ENCODE data around the gene FNBP1L. TPM values are rescaled to one million over a fixed set of nuclear protein-coding genes. Genes with fewer than 3 reads are reported as not detected.

The FNBP1L gene
- total RNA-seq, 1 experiment from 2014 or later, result 0.41 TPM

DNA sequence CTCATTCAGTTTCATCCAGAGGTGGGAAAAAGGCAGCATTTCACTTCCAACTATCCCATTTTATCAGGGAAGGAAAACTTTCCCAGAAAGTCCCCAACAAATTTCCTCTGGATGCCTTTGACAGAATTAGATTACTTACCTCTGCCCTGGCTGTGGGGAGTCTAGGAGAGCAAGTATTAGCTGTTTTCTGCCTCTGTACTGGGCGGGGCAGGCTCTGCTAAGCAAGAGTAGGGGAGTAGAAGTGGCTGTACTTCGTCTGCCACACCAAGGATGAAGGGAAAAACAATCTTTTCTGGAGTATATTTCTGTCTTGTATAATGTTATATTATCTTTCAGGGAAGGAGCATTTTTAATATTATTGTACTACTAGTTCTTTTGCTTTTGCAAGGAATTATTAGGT, 78.5 kb downstream of the FNBP1L start:
- no peaks in the 10 kb centered on the region for H3K9me3 ChIP-seq (ENCODE audit: low read length)
- no peaks in the 10 kb centered on the region for H3K79me2 ChIP-seq (ENCODE audit: low read length)
- H3K9ac ChIP-seq (ENCODE audit: low read length), result no peak overlapping the region
- no peak overlapping the region for H3K4me3 ChIP-seq (ENCODE audit: low read length)
- no peak overlapping the region for H2AFZ ChIP-seq (ENCODE audit: low read length)
- H3K4me2 ChIP-seq (ENCODE audit: low read depth, low read length, poor library complexity, severe bottlenecking), result no peak overlapping the region
- H3K4me1 ChIP-seq (ENCODE audit: low read length), result no peaks in the 10 kb centered on the region
- no peak for DNase-seq
- no peaks in the 10 kb centered on the region for H3K36me3 ChIP-seq (ENCODE audit: insufficient read depth, low read length)
- H3K27me3 ChIP-seq (ENCODE audit: low read length), result no peaks in the 10 kb centered on the region
- H3K27ac ChIP-seq (ENCODE audit: low read length), result no peak overlapping the region
- no peaks in the 10 kb centered on the region for H3K9me2 ChIP-seq (replicated peaks; ENCODE audit: insufficient read depth, low read length)
- no peaks in the 10 kb centered on the region for H4K20me1 ChIP-seq (ENCODE audit: insufficient read depth, low read depth, low read length)

DNA sequence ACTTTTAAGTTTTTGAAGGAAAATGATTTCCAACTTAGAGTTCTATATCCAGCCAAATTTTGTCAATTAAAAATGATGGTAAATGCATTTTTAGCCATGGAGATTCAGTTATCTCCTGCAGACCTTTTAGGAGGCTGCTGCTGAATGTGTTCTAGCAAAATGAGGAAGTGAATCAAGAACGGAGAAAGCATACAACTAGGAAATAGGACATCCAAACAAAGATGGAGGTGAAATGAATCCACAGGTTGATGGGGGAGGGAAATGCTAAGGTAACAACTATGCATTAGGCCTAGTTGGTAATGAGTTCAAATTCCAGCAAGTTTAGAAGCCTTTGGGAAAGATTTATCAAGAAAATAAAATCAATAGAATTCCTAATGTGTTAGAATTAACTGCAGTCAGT, 80.5 kb downstream of the FNBP1L start:
- no peak for DNase-seq

DNA sequence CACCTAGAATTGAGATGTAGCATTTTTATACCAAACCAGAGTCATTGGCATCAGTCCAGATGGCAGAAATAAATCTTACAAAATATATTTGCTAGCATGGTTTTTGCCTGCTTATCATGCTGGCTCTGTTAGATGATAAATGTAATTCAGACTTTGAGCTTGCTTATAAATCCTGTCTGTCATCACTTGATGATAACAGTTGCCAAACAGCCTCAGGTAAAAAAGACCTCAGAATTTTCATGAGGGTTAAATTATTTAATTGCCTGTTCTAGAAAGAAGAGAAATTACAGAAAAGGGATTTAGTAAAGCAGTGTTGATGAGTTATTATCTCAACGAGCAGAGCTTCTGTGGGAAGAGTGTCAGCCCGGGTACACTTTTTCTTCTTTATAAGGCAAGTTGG, 83.3 kb downstream of the FNBP1L start:
- H3K4me3 ChIP-seq (ENCODE audit: low read length), result no peak overlapping the region

More for the DNA sequence above, 80.5 kb downstream of the FNBP1L start:
- Histone ChIP-seq H3K4me3 (ENCODE audit: low read length) (no peak overlapping the region), H3K9me2 (replicated peaks; ENCODE audit: insufficient read depth, low read length) (no peaks in the 10 kb centered on the region), H3K36me3 (ENCODE audit: insufficient read depth, low read length) (no peaks in the 10 kb centered on the region), H3K9ac (ENCODE audit: low read length) (no peak overlapping the region), H4K20me1 (ENCODE audit: insufficient read depth, low read depth, low read length) (no peaks in the 10 kb centered on the region), H2AFZ (ENCODE audit: low read length) (no peak overlapping the region), H3K4me1 (ENCODE audit: low read length) (no peaks in the 10 kb centered on the region), H3K27ac (ENCODE audit: low read length) (no peak overlapping the region), H3K79me2 (ENCODE audit: low read length) (no peaks in the 10 kb centered on the region), H3K27me3 (ENCODE audit: low read length) (no peaks in the 10 kb centered on the region), H3K4me2 (ENCODE audit: low read depth, low read length, poor library complexity, severe bottlenecking) (no peak overlapping the region), H3K9me3 (ENCODE audit: low read length) (no peaks in the 10 kb centered on the region)

GRCh38 chr1:93532780-93533378, 85.0 kb downstream of the FNBP1L start:
- Histone ChIP-seq H3K4me2 (ENCODE audit: low read depth, low read length, poor library complexity, severe bottlenecking) (no peak overlapping the region), H3K9me3 (ENCODE audit: low read length) (no peaks in the 10 kb centered on the region), H3K79me2 (ENCODE audit: low read length) (no peaks in the 10 kb centered on the region)

More for the DNA sequence above, 83.3 kb downstream of the FNBP1L start:
- Histone ChIP-seq H3K4me2 (ENCODE audit: low read depth, low read length, poor library complexity, severe bottlenecking) (no peak overlapping the region), H3K9me2 (replicated peaks; ENCODE audit: insufficient read depth, low read length) (no peaks in the 10 kb centered on the region), H3K79me2 (ENCODE audit: low read length) (no peaks in the 10 kb centered on the region), H3K4me1 (ENCODE audit: low read length) (no peaks in the 10 kb centered on the region), H3K9ac (ENCODE audit: low read length) (no peak overlapping the region), H3K27me3 (ENCODE audit: low read length) (no peaks in the 10 kb centered on the region), H2AFZ (ENCODE audit: low read length) (no peak overlapping the region), H3K9me3 (ENCODE audit: low read length) (no peaks in the 10 kb centered on the region), H3K27ac (ENCODE audit: low read length) (no peak overlapping the region), H4K20me1 (ENCODE audit: insufficient read depth, low read depth, low read length) (no peaks in the 10 kb centered on the region), H3K36me3 (ENCODE audit: insufficient read depth, low read length) (no peaks in the 10 kb centered on the region)
- no peak for DNase-seq

DNA sequence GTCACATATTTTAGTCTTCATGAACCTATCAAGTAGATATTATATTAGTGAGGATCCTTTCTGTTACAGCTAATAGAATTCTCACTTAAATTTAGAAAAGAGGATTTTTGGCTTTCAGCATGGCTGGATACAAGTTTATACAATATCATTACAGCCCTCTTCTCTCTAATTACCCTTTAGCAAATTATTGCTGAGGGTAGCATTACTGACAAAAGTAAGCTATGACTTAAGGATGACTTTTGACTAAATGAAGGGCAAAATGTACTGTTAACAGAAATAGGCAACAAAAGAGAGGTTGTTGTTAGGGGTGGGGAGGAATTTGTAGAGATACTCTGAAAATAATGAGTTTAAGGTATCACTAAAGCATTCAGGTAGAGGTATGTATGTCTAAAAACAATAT, 85.8 kb downstream of the FNBP1L start:
- Histone ChIP-seq H3K9ac (ENCODE audit: low read length) (no peak overlapping the region), H3K79me2 (ENCODE audit: low read length) (no peaks in the 10 kb centered on the region)

More at GRCh38 chr1:93532780-93533378, 85.0 kb downstream of the FNBP1L start:
- no peak overlapping the region for H3K4me3 ChIP-seq (ENCODE audit: low read length)
- no peak overlapping the region for H2AFZ ChIP-seq (ENCODE audit: low read length)
- H3K9ac ChIP-seq (ENCODE audit: low read length), result no peak overlapping the region
- H3K27ac ChIP-seq (ENCODE audit: low read length), result no peak overlapping the region
- no peaks in the 10 kb centered on the region for H4K20me1 ChIP-seq (ENCODE audit: insufficient read depth, low read depth, low read length)
- no peaks in the 10 kb centered on the region for H3K27me3 ChIP-seq (ENCODE audit: low read length)
- H3K9me2 ChIP-seq (replicated peaks; ENCODE audit: insufficient read depth, low read length), result no peaks in the 10 kb centered on the region
- DNase-seq, result no peak
- no peaks in the 10 kb centered on the region for H3K4me1 ChIP-seq (ENCODE audit: low read length)
- no peaks in the 10 kb centered on the region for H3K36me3 ChIP-seq (ENCODE audit: insufficient read depth, low read length)

DNA sequence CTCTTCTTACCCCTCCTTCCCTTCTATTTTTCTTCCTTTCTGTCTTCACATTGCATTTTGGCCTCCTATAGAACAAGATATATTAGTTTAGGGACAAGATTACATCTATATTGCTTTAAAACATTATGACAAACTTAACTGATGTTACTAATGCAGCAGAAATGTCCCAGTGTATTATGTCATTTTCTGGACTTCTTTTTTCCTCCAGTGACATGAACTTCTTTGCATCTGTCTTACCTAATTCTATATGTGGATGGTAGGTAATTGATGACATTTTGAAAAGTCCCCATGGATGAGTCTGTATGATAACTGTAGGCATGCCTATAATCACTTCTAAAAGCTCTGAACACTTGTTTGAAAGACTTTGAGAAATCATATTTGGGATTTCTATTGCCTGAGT, 89.5 kb downstream of the FNBP1L start:
- Histone ChIP-seq H3K9me3 (ENCODE audit: low read length) (no peaks in the 10 kb centered on the region), H3K9me2 (replicated peaks; ENCODE audit: insufficient read depth, low read length) (no peaks in the 10 kb centered on the region), H2AFZ (ENCODE audit: low read length) (no peak overlapping the region), H3K27ac (ENCODE audit: low read length) (no peak overlapping the region), H4K20me1 (ENCODE audit: insufficient read depth, low read depth, low read length) (no peaks in the 10 kb centered on the region), H3K79me2 (ENCODE audit: low read length) (no peaks in the 10 kb centered on the region), H3K27me3 (ENCODE audit: low read length) (no peaks in the 10 kb centered on the region), H3K9ac (ENCODE audit: low read length) (no peak overlapping the region), H3K4me2 (ENCODE audit: low read depth, low read length, poor library complexity, severe bottlenecking) (no peak overlapping the region), H3K4me1 (ENCODE audit: low read length) (no peaks in the 10 kb centered on the region), H3K36me3 (ENCODE audit: insufficient read depth, low read length) (no peaks in the 10 kb centered on the region), H3K4me3 (ENCODE audit: low read length) (no peak overlapping the region)
- no peak for DNase-seq

More for the DNA sequence above, 85.8 kb downstream of the FNBP1L start:
- H3K27me3 ChIP-seq (ENCODE audit: low read length), result no peaks in the 10 kb centered on the region
- H3K4me3 ChIP-seq (ENCODE audit: low read length), result no peak overlapping the region
- no peaks in the 10 kb centered on the region for H3K36me3 ChIP-seq (ENCODE audit: insufficient read depth, low read length)
- H3K4me1 ChIP-seq (ENCODE audit: low read length), result no peaks in the 10 kb centered on the region
- H3K27ac ChIP-seq (ENCODE audit: low read length), result no peak overlapping the region
- no peaks in the 10 kb centered on the region for H3K9me2 ChIP-seq (replicated peaks; ENCODE audit: insufficient read depth, low read length)
- no peak overlapping the region for H3K4me2 ChIP-seq (ENCODE audit: low read depth, low read length, poor library complexity, severe bottlenecking)
- H3K9me3 ChIP-seq (ENCODE audit: low read length), result no peaks in the 10 kb centered on the region
- no peak for DNase-seq
- H4K20me1 ChIP-seq (ENCODE audit: insufficient read depth, low read depth, low read length), result no peaks in the 10 kb centered on the region
- no peak overlapping the region for H2AFZ ChIP-seq (ENCODE audit: low read length)

DNA sequence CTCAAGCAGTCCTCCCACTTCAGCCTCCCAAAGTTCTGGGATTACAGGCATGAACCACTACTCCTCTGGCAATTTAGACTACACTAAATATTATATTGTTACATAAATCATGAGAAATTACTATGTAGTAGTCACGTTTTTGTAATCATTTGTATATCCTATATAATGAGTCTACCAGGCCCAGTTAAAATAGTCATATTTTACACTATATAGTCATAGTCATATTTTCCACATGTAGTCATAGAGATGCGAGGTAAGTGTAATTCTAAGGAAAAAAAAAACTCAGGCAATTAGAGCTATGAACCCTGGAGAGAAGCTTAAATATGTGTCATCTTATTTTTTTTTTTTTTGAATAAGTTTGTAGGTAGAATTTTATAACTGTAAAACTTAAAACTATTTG, 90.0 kb downstream of the FNBP1L start:
- DNase-seq, result no peak
- H3K9me2 ChIP-seq (replicated peaks; ENCODE audit: insufficient read depth, low read length), result no peaks in the 10 kb centered on the region
- no peaks in the 10 kb centered on the region for H3K27me3 ChIP-seq (ENCODE audit: low read length)
- no peaks in the 10 kb centered on the region for H3K9me3 ChIP-seq (ENCODE audit: low read length)
- no peaks in the 10 kb centered on the region for H3K79me2 ChIP-seq (ENCODE audit: low read length)
- no peak overlapping the region for H3K9ac ChIP-seq (ENCODE audit: low read length)
- H3K27ac ChIP-seq (ENCODE audit: low read length), result no peak overlapping the region
- no peaks in the 10 kb centered on the region for H3K4me1 ChIP-seq (ENCODE audit: low read length)
- H4K20me1 ChIP-seq (ENCODE audit: insufficient read depth, low read depth, low read length), result no peaks in the 10 kb centered on the region
- no peaks in the 10 kb centered on the region for H3K36me3 ChIP-seq (ENCODE audit: insufficient read depth, low read length)
- H3K4me3 ChIP-seq (ENCODE audit: low read length), result no peak overlapping the region
- no peak overlapping the region for H2AFZ ChIP-seq (ENCODE audit: low read length)
- no peak overlapping the region for H3K4me2 ChIP-seq (ENCODE audit: low read depth, low read length, poor library complexity, severe bottlenecking)

- Histone ChIP-seq H4K20me1 (ENCODE audit: insufficient read depth, low read depth, low read length) (no peaks in the 10 kb centered on the region), H3K9me3 (ENCODE audit: low read length) (no peaks in the 10 kb centered on the region), H3K36me3 (ENCODE audit: insufficient read depth, low read length) (no peaks in the 10 kb centered on the region), H3K27me3 (ENCODE audit: low read length) (no peaks in the 10 kb centered on the region), H3K9ac (ENCODE audit: low read length) (no peak overlapping the region), H2AFZ (ENCODE audit: low read length) (no peak overlapping the region), H3K4me1 (ENCODE audit: low read length) (no peaks in the 10 kb centered on the region), H3K79me2 (ENCODE audit: low read length) (no peaks in the 10 kb centered on the region), H3K9me2 (replicated peaks; ENCODE audit: insufficient read depth, low read length) (no peaks in the 10 kb centered on the region), H3K4me3 (ENCODE audit: low read length) (no peak overlapping the region), H3K27ac (ENCODE audit: low read length) (no peak overlapping the region), H3K4me2 (ENCODE audit: low read depth, low read length, poor library complexity, severe bottlenecking) (no peak overlapping the region)
- no peak for DNase-seq
These were observed 93.1 kb downstream of the FNBP1L start for GRCh38 chr1:93541045-93541444.
